ENCODE data around the gene GALNT13.

The GALNT13 gene

GRCh38 chr2:154125891-154126290 is 254.2 kb downstream of the GALNT13 start:
- TF ChIP-seq, protein P1, sequence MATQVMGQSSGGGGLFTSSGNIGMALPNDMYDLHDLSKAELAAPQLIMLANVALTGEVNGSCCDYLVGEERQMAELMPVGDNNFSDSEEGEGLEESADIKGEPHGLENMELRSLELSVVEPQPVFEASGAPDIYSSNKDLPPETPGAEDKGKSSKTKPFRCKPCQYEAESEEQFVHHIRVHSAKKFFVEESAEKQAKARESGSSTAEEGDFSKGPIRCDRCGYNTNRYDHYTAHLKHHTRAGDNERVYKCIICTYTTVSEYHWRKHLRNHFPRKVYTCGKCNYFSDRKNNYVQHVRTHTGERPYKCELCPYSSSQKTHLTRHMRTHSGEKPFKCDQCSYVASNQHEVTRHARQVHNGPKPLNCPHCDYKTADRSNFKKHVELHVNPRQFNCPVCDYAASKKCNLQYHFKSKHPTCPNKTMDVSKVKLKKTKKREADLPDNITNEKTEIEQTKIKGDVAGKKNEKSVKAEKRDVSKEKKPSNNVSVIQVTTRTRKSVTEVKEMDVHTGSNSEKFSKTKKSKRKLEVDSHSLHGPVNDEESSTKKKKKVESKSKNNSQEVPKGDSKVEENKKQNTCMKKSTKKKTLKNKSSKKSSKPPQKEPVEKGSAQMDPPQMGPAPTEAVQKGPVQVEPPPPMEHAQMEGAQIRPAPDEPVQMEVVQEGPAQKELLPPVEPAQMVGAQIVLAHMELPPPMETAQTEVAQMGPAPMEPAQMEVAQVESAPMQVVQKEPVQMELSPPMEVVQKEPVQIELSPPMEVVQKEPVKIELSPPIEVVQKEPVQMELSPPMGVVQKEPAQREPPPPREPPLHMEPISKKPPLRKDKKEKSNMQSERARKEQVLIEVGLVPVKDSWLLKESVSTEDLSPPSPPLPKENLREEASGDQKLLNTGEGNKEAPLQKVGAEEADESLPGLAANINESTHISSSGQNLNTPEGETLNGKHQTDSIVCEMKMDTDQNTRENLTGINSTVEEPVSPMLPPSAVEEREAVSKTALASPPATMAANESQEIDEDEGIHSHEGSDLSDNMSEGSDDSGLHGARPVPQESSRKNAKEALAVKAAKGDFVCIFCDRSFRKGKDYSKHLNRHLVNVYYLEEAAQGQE (IDR thresholded peaks at IDR 0.05; ENCODE audit: insufficient read depth in 1 of 2, low read depth in 2 of 2, low read length in 2 of 2), result no peak
- TF ChIP-seq FOXP2 (optimal IDR thresholded peaks at IDR 0.05; ENCODE audit: borderline replicate concordance, extremely low read depth, extremely low read length, insufficient read depth) (no peak), POLR2AphosphoS5 (IDR thresholded peaks at IDR 0.05; ENCODE audit: low read depth, low read length) (no peak), TAF1 (IDR thresholded peaks at IDR 0.05; ENCODE audit: borderline replicate concordance, insufficient read depth, low read length) (no peak), SIN3A (IDR thresholded peaks at IDR 0.05; ENCODE audit: borderline replicate concordance, insufficient read depth, low read length) (no peak)

GRCh38 chr2:154130821-154131220 is 259.1 kb downstream of the GALNT13 start:
- TF ChIP-seq, protein P1 (IDR thresholded peaks at IDR 0.05; ENCODE audit: insufficient read depth in 1 of 2, low read depth in 2 of 2, low read length in 2 of 2), result no peak

DNA sequence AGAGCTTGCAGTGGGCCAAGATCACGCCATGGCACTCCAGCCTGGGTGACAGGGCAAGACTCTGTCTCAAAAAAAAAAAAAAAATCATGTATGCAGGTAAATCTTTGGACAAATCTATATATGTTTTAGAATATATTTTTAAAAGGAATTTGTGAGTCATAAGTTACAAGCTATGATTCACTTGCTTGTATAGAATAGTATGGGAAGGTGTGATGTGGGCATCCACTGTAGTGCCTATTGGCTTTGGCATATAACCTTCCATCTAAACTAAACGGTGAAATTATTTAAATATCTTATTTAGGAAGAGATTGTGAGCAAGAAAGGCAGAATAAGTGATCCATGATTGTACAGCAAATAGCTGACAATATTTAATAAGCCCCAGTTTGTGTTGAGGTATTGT is 261.1 kb downstream of the GALNT13 start:
- no peak for TF ChIP-seq FOXP2 (optimal IDR thresholded peaks at IDR 0.05; ENCODE audit: borderline replicate concordance, extremely low read depth, extremely low read length, insufficient read depth)
- no peak for TF ChIP-seq POLR2AphosphoS5 (IDR thresholded peaks at IDR 0.05; ENCODE audit: low read depth, low read length)
- TF ChIP-seq SIN3A (IDR thresholded peaks at IDR 0.05; ENCODE audit: borderline replicate concordance, insufficient read depth, low read length), result no peak
- TF ChIP-seq, protein P1 (IDR thresholded peaks at IDR 0.05; ENCODE audit: insufficient read depth in 1 of 2, low read depth in 2 of 2, low read length in 2 of 2), result no peak
- no peak for TF ChIP-seq TAF1 (IDR thresholded peaks at IDR 0.05; ENCODE audit: borderline replicate concordance, insufficient read depth, low read length)

DNA sequence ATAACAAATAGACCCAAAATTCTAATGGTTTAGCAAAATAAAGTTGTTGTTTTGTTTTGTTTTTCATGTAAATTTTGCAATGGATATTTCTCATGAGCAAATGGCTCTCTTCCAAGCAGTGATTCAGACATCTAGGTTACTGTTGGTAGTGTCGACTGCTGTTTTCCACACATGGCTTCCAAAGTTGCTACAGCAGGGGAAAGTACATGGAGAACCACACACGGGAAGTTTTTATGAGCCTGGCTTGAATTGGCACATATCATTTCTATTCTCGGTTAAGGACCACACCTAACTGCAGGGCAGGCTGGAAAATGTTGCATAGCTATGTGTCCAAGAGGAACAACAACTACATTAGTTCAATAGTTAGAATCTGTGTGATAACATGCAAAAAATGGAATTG is 262.1 kb downstream of the GALNT13 start:
- TF ChIP-seq, protein P1 (IDR thresholded peaks at IDR 0.05; ENCODE audit: insufficient read depth in 1 of 2, low read depth in 2 of 2, low read length in 2 of 2), result no peak
- TF ChIP-seq TAF1 (IDR thresholded peaks at IDR 0.05; ENCODE audit: borderline replicate concordance, insufficient read depth, low read length), result no peak
- TF ChIP-seq POLR2AphosphoS5 (IDR thresholded peaks at IDR 0.05; ENCODE audit: low read depth, low read length), result no peak
- no peak for TF ChIP-seq FOXP2 (optimal IDR thresholded peaks at IDR 0.05; ENCODE audit: borderline replicate concordance, extremely low read depth, extremely low read length, insufficient read depth)
- no peak for TF ChIP-seq SIN3A (IDR thresholded peaks at IDR 0.05; ENCODE audit: borderline replicate concordance, insufficient read depth, low read length)

- TF ChIP-seq FOXP2 (optimal IDR thresholded peaks at IDR 0.05; ENCODE audit: borderline replicate concordance, extremely low read depth, extremely low read length, insufficient read depth), result no peak
- TF ChIP-seq, protein P1 (IDR thresholded peaks at IDR 0.05; ENCODE audit: insufficient read depth in 1 of 2, low read depth in 2 of 2, low read length in 2 of 2), result no peak
These were observed 268.7 kb downstream of the GALNT13 start for GRCh38 chr2:154140249-154141025.

Data from PFSK-1 (cell line).